DMS79 (cell line): ENCODE measurements around the gene TNIK.

Experiments used
- DNase-seq: peaks from one replicate; lab custom pipeline; 2025; lab: John Stamatoyannopoulos, UW

TNIK gene

DNA sequence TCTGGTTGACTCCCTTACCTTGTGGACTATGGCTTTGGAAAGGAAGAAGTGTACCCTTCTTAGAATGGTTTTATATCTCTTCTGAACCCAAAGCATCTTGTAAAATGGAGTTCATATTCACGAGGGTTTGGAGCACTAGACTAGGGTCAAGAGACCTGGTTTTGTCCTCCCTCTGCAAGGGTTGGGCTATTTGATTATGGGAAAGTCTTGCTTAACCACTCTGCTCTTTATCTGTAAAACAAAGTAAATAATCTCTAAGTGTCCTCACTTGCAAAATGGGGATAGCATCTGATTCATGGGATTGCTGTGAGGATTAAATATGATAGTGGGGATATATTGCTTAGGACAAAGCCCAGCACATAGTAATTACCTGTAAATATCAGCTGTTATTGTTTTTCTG lies 415.8 kb downstream of the TNIK start:
- no peak for DNase-seq

- DNase-seq: no peak
Observed at GRCh38 chr3:171039674-171040073, 420.5 kb downstream of the TNIK start.

DNA sequence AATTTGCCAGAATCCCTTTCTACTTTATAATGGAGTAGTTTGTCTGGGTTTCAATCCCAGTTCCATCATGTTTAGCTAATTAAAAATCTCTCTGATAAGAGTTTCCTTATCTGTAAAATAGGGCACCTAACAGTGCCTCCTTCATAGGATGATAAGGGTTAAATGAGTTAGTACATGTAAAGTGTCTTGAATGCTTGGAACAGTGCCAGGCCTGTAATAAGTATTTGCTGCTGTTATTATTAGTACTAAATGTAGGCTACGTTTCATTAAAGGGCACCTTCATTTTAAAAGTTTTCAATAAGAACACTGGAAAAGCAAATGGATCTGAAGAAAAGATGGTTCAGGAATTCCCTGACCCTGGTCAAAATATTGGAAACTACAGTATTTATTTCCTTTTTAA lies 421.9 kb downstream of the TNIK start:
- DNase-seq: no peak

- no peak for DNase-seq
Observed at GRCh38 chr3:171028779-171029232, 431.4 kb downstream of the TNIK start.

GRCh38 chr3:171028025-171028778 lies 432.0 kb downstream of the TNIK start:
- peak; percentile 29 for DNase-seq

GRCh38 chr3:171026597-171027293 lies 433.5 kb downstream of the TNIK start, which contains the start of gene SLC2A2:
Gene SLC2A2 (minus strand): TSS chr3:171026720. CDS start chr3:171026670, 50 bp downstream.
- no peak for DNase-seq

- DNase-seq: no peak
Observed at GRCh38 chr3:171023566-171023965, 436.6 kb downstream of the TNIK start.

DNA sequence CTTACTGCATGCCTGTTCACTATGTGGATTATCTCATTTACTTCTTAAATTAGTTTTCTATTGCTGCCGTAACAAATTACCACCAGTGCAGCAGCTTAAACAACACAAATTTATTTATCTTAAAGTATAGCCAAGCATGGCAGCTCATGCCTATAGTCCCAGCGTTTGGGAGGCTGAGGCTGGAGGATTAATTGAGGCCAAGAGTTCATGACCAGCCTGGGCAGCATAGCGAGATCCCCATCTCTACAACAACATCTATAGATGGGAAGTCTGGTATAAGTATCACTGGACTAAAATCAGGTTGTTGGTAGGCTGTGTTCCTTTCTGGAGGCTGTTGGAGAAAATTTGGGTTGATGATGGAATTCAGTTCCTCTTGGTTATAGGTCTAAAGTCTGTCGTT lies 438.8 kb downstream of the TNIK start:
- DNase-seq: no peak

GRCh38 chr3:171018156-171018935 lies 441.9 kb downstream of the TNIK start:
- no peak for DNase-seq

GRCh38 chr3:171013822-171014748 lies 446.1 kb downstream of the TNIK start:
- DNase-seq: no peak

DNA sequence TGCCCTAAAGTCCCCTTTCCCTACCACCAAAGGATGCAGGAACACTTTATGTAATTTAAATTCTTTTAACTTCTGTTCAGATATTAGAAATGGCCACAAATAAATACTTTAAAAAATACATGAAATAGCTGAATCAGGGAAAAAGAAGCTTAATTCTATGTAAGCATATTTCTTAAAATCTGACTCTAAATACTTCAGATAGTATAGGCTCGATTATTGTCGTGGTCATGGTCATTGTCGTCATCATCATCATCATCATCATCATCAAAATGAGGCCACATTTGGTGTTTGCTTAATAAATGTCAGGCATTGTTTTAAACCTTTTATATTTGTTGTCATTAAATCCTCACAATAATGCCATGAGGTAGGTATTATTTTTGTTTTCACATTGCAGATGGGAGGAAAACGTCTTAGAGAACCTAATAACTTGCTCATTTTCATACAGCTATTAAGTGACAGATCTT lies 448.3 kb downstream of the TNIK start:
- DNase-seq: no peak
